Activated CD4-positive, alpha-beta memory T cell treated with anti-CD3 and anti-CD28 coated beads for 36 hours (primary cell): ENCODE data around the gene TAS2R9. TPM values are rescaled to one million over a fixed set of nuclear protein-coding genes. Genes with fewer than 3 reads are reported as not detected.
"Not testable (repeated sequence)": the region's sequence is repeated elsewhere in the genome, so short reads cannot be mapped to it uniquely, and the experiment has no call there.

ENCODE experiments used
- CTCF ChIA-PET: fragments of 350-600 bp; sonication (Branson Sonifier 250); formaldehyde crosslinking; loops from one replicate; lab custom pipeline; 2021; ENCODE audit warnings: antibody characterized with exemption, inconsistent platforms; lab: Charles Lee
- POLR2A ChIA-PET: fragments of 350-600 bp; sonication (Branson Sonifier 250); formaldehyde crosslinking; loops from one replicate; lab custom pipeline; 2021; ENCODE audit warnings: antibody characterized with exemption; lab: Charles Lee
- DNase-seq: peaks from one replicate; pipeline ENCODE4 v3.0.0-alpha.2; 2020
- H3K27ac Mint-ChIP-seq: one replicate; pipeline ENCODE4 v1.8.0; 2021; ENCODE audit warnings: mixed read lengths
- H3K27me3 Mint-ChIP-seq: one replicate; pipeline ENCODE4 v1.8.0; 2021; ENCODE audit warnings: mixed read lengths
- H3K36me3 Mint-ChIP-seq: one replicate; pipeline ENCODE4 v1.8.0; 2021; ENCODE audit warnings: mixed read lengths
- H3K4me1 Mint-ChIP-seq: one replicate; pipeline ENCODE4 v1.8.0; 2021; ENCODE audit warnings: low read depth, mixed read lengths
- H3K4me3 Mint-ChIP-seq: one replicate; pipeline ENCODE4 v1.8.0; 2021; ENCODE audit warnings: mild to moderate bottlenecking, mixed read lengths
- H3K9me3 Mint-ChIP-seq: one replicate; pipeline ENCODE4 v1.8.0; 2021; ENCODE audit warnings: mixed read lengths
- intact Hi-C: fragments of 100-400 bp; cut with micrococcal nuclease; formaldehyde crosslinking; loops from one replicate; pipeline ENCODE4 v1.15.1; 2023
- total RNA-seq, 2 experiments: library from RNA; stranded (reverse); gene quantifications; one replicate each; pipeline ENCODE4 v1.2.3, GENCODE V29; 2021

Gene TAS2R9
- total RNA-seq, 2 experiments from 2014 or later: not detected

DNA sequence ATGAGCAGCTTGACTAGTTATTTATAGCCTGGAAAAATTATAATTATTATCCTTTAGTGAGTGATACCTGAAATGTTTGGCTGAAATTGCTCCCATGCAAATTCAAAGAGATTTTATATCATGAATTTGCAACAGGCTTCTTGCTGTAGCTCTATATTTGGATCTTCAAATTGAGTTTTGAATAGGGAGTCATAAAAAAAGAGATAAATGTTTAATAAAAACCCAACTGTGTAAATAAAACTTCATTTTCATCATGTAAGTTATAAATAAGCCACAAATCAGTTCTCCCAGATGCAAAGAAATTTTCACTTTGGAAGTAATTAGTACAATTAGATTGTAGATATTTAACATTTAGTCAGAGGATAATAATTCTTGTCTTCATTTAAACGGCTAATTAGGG is 2.8 kb downstream of the TAS2R9 start, which contains the start of gene TAS2R8:
Gene TAS2R8, minus strand, starts transcription at position 101 of the 400 bp plus-strand sequence. CDS start 306 bp downstream, outside the sequence.
- ChIA-PET CTCF (no interaction called here), POLR2A (no interaction called here)
- H3K4me1 Mint-ChIP-seq: no peaks in the 10 kb centered on the region
- H3K36me3 Mint-ChIP-seq: no peaks in the 10 kb centered on the region
- no peak within 1 kb of the TSS for H3K27ac Mint-ChIP-seq
- no peak for DNase-seq
- intact Hi-C loops: no loop called here
- no peak within 1 kb of the TSS for H3K4me3 Mint-ChIP-seq
- H3K27me3 Mint-ChIP-seq: peaks cover 18% of the 10 kb centered on the region
- H3K9me3 Mint-ChIP-seq: no peaks in the 10 kb centered on the region

DNA sequence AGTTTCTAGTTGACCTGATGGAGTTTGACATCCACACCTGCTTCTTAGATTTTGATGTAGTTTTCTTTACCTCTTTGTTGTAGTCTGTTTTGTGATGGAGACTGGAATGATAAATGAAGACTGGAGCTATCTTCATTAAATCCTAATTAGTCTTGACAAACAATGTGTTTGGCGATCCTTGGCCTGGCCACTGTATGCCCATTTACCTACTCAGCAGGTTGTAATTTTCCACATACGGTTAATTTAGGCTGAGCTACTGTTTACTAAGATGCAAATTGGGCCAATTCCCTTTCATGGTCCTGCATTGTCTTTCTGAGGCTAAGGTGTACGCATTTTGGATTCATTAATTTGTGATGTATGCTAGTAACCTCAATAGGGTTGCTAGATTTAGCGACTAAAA is 7.4 kb downstream of the TAS2R9 start, which contains the start of gene TAS2R7:
Gene TAS2R7, minus strand, starts transcription at position 41 of the 400 bp plus-strand sequence. CDS start 57 bp downstream, outside the sequence.
- Mint-ChIP-seq H3K4me3 (no peak within 1 kb of the TSS), H3K27me3 (peaks cover 20% of the 10 kb centered on the region), H3K36me3 (no peaks in the 10 kb centered on the region), H3K9me3 (no peaks in the 10 kb centered on the region), H3K27ac (no peak within 1 kb of the TSS), H3K4me1 (no peaks in the 10 kb centered on the region)
- CTCF ChIA-PET: no interaction called here
- POLR2A ChIA-PET: no interaction called here
- no peak for DNase-seq
- intact Hi-C loops: no loop called here

DNA sequence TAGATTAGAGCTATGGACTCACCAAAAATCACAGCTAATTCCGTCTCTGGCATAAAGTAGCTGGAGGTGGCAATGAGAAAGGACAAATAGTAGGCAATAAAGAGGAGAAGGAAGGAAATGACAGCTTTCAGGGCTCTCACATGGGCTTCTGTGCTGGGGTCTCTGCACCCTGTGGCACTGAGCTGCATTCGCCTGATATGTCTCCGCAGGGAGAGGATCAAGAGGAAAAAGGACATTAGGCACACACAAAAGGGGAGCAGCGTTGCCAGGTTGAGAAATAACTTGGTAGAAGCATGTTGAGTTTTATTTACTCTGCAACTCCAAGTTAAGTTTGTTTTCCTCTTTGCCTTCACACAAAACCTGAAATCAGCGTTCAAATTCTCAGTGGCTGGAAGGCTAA is 8.2 kb downstream of the TAS2R9 start:
- intact Hi-C loops: no loop called here
- ChIA-PET POLR2A (no interaction called here), CTCF (no interaction called here)
- H3K9me3 Mint-ChIP-seq: no peaks in the 10 kb centered on the region
- no peaks in the 10 kb centered on the region for H3K36me3 Mint-ChIP-seq
- H3K27ac Mint-ChIP-seq: no peak overlapping the region
- no peak for DNase-seq
- peaks cover 22% of the 10 kb centered on the region for H3K27me3 Mint-ChIP-seq
- no peak overlapping the region for H3K4me3 Mint-ChIP-seq
- H3K4me1 Mint-ChIP-seq: no peaks in the 10 kb centered on the region

DNA sequence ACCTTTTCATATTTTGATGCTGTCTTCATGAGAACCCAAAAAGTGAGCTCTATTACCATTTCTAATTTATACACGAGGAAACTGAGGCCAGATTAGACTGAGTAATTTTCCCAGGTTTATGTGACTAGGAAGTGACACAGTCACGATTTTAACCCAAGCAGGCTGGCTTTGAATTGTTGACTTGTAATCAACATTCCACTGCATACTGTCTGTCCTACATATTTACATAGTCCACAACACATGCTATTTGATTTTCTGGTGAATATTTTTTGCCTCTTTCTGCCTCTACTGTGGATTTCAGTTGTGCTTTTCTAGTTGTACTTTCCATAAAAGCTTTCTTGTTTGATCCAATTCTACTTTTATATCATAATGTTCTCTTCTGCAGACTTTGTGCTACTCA is 15.7 kb downstream of the TAS2R9 start:
- POLR2A ChIA-PET: interaction anchor here (0.6 kb wide), 1 partner anchor 653 kb away, joined by 4 read pairs; no protein-coding TSS in a partner anchor

DNA sequence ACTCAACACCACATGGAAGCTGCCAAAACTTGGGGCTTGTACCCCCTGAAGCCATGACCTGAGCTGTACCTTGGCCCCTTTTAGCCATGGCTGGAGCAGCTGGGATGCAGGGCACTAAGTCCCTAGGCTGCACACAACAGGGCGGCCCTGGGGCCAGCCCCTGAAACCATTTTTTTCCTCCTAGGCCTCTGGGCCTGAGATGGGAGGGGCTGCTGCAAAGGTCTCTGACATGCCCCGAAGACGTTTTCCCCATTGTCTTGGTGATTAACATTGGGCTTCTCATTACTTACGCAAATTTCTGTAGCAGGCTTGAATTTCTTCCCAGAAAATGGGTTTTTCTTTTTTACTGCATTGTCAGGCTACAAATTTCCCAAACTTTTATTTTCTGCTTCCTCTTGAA is 18.2 kb downstream of the TAS2R9 start:
- CTCF ChIA-PET, intact Hi-C loops, H3K9me3 Mint-ChIP-seq, POLR2A ChIA-PET, H3K4me3 Mint-ChIP-seq, H3K36me3 Mint-ChIP-seq, H3K4me1 Mint-ChIP-seq, H3K27me3 Mint-ChIP-seq, H3K27ac Mint-ChIP-seq, DNase-seq: not testable (repeated sequence)

More for the DNA sequence above, 15.7 kb downstream of the TAS2R9 start:
- H3K9me3 Mint-ChIP-seq: no peaks in the 10 kb centered on the region
- no peak for DNase-seq
- intact Hi-C loops: no loop called here
- H3K27me3 Mint-ChIP-seq: peaks cover 10% of the 10 kb centered on the region
- H3K36me3 Mint-ChIP-seq: no peaks in the 10 kb centered on the region
- H3K4me3 Mint-ChIP-seq: no peak overlapping the region
- CTCF ChIA-PET: interaction anchor here (0.6 kb wide), 1 partner anchor 643 kb away, joined by 6 read pairs; no protein-coding TSS in a partner anchor
- no peak overlapping the region for H3K27ac Mint-ChIP-seq
- H3K4me1 Mint-ChIP-seq: no peaks in the 10 kb centered on the region

DNA sequence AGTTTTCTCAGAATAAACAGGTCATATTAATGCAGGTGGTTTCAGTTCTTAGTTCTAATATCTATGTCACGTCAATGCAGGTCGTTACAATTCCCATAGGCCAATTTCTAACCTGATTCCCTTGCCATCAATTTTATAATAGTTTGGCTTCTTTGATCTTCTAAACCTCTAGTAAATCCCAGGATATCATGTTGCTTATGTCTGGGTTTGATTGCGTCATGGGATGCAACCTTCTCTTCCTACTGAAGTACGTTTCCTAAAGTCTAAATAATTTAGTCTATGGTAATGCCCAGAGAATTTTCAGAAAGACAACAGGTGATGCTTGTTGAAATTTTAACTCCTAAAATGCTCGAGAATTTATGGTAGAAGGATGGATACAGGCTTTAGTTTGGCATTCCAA is 26.7 kb downstream of the TAS2R9 start:
- ChIA-PET POLR2A (no interaction called here), CTCF (interaction anchor here (1.5 kb wide), 1 partner anchor 416 kb away, joined by 3 read pairs; no protein-coding TSS in a partner anchor)
- Mint-ChIP-seq H3K27me3 (peaks cover 7% of the 10 kb centered on the region), H3K27ac (no peak overlapping the region), H3K4me3 (no peak overlapping the region), H3K36me3 (no peaks in the 10 kb centered on the region), H3K4me1 (no peaks in the 10 kb centered on the region), H3K9me3 (no peaks in the 10 kb centered on the region)
- intact Hi-C loops: no loop called here
- DNase-seq: no peak

DNA sequence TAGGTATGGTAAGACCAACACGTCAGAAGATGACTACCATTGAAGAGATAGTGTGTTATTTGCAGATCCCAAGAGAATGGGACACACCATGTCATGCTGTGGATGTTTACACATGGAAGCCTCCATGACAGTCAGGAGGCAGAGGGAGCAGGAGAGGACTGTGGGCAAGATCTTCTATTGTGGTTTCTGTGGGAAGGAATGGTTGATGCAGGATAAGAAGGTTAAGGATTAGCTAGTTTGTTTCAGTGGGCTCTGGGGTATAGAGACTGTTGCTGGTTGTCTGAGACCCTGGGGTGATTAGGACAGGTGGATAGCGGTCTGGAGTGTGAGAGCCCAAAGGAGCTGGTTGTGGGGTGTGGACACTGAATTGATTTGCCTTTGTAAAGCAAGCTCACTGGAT is 30.9 kb downstream of the TAS2R9 start:
- DNase-seq: no peak
- no peaks in the 10 kb centered on the region for H3K36me3 Mint-ChIP-seq
- no peaks in the 10 kb centered on the region for H3K9me3 Mint-ChIP-seq
- POLR2A ChIA-PET: no interaction called here
- H3K27me3 Mint-ChIP-seq: peaks cover 10% of the 10 kb centered on the region
- no peaks in the 10 kb centered on the region for H3K4me1 Mint-ChIP-seq
- H3K4me3 Mint-ChIP-seq: no peak overlapping the region
- CTCF ChIA-PET: interaction anchor here (1.5 to 1.7 kb wide), 2 partner anchors 9 to 708 kb away, joined by 4 to 7 read pairs; no protein-coding TSS in a partner anchor
- H3K27ac Mint-ChIP-seq: no peak overlapping the region
- intact Hi-C loops: no loop called here

DNA sequence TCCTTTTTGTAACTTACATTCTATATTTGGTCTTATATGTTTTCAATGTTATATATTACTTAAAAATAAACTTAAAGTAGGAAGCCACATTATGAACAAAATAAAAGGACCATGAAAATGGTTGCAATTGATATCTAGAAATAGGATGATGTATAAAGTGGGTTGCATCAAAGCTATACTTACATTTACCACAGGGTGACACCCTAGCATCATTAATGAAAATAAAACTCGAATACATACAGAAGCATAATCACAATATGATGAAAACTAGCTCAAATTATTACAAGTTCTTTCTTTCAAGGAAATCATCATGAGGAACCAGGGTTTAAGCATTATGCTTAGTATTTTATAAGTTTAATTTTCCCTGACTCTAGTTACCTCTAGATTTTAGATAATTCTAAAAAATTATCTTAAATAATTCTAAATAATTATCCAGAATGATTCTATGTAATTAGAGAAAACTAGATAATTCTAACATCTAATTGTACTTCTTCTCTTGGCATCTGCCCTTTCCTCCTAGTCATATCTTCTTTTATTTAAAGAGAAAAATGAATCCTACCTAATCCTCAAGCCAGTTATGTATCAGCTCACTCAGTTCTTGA is 38.7 kb downstream of the TAS2R9 start:
- ChIA-PET POLR2A (no interaction called here), CTCF (interaction anchor here (0.6 to 7.9 kb wide), 17 partner anchors 8 to 1864 kb away, joined by 3 to 98 read pairs (median 4); partner anchors contain the start of gene SMIM10L1)
- Mint-ChIP-seq H3K4me1 (no peaks in the 10 kb centered on the region), H3K27ac (no peak overlapping the region), H3K4me3 (no peak overlapping the region), H3K27me3 (peaks cover 28% of the 10 kb centered on the region), H3K9me3 (no peaks in the 10 kb centered on the region), H3K36me3 (no peaks in the 10 kb centered on the region)
- no peak for DNase-seq
- intact Hi-C loops: loop anchor here (1.0 kb wide), 2 partner anchors 428 to 715 kb away; no protein-coding TSS in a partner anchor

DNA sequence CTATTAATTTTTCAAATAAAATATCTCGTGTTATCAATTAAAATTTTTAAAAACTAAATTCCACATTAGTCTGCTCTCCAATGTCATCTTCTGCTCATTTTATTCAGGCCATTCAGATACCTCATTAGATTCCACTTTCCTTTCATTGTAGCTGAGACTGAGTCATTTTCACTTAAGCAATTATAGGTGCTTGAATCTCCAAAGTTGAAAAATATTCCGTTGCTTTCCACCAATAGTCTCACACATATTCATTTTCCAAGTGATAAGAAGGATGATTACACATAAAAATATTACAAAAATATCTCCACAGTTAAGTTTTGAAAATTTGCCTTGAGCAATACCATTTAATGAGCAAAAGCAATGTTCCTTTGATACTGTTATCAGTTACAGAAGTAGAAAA is 50.3 kb downstream of the TAS2R9 start:
- POLR2A ChIA-PET: no interaction called here
- no peak overlapping the region for H3K27ac Mint-ChIP-seq
- no peaks in the 10 kb centered on the region for H3K4me1 Mint-ChIP-seq
- H3K27me3 Mint-ChIP-seq: peaks cover 37% of the 10 kb centered on the region
- intact Hi-C loops: no loop called here
- H3K36me3 Mint-ChIP-seq: peaks cover 10% of the 10 kb centered on the region
- no peak for DNase-seq
- H3K9me3 Mint-ChIP-seq: peaks cover 20% of the 10 kb centered on the region
- no peak overlapping the region for H3K4me3 Mint-ChIP-seq
- CTCF ChIA-PET: interaction anchor here (3.2 kb wide), 1 partner anchor 10 kb away, joined by 10 read pairs; no protein-coding TSS in a partner anchor

Other genes with a start within 250 kb of the TAS2R9 start
- gene MAGOHB, start 196.6 kb downstream of the TAS2R9 start, total RNA-seq: 10 to 100 TPM; 66.2 to 69.1 TPM
- not detected for gene STYK1, start 136.1 kb downstream of the TAS2R9 start, total RNA-seq
- 10 to 100 TPM; 90.7 to 96.2 TPM for gene YBX3, start 86.8 kb downstream of the TAS2R9 start, total RNA-seq
- gene TAS2R7, start 7.5 kb downstream of the TAS2R9 start, total RNA-seq: not detected
- not detected for gene TAS2R8, start 2.9 kb downstream of the TAS2R9 start, total RNA-seq
- not detected for gene TAS2R10, start 16.2 kb upstream of the TAS2R9 start, total RNA-seq
- gene PRR4, start 39.3 kb upstream of the TAS2R9 start, total RNA-seq: under 1 TPM in 1 of 2 experiments, not detected in 1; 0.57 TPM
- 1 to 10 TPM; 6.5 to 6.6 TPM for gene PRH1, start 74.1 kb upstream of the TAS2R9 start, total RNA-seq
- gene TAS2R13, start 99.4 kb upstream of the TAS2R9 start, total RNA-seq: not detected
- not detected for gene PRH2, start 119.1 kb upstream of the TAS2R9 start, total RNA-seq
- 1 to 10 TPM in 1 of 2 experiments, under 1 TPM in 1; 0.62 to 1.2 TPM for gene TAS2R14, start 129.1 kb upstream of the TAS2R9 start, total RNA-seq
- gene TAS2R50, start 176.7 kb upstream of the TAS2R9 start, total RNA-seq: not detected
- gene TAS2R20, start 188.1 kb upstream of the TAS2R9 start, total RNA-seq: under 1 TPM; 0.36 to 0.97 TPM
- gene TAS2R19, start 212.5 kb upstream of the TAS2R9 start, total RNA-seq: under 1 TPM; 0.92 to 0.93 TPM
- gene TAS2R31, start 221.2 kb upstream of the TAS2R9 start, total RNA-seq: 1 to 10 TPM; 1.1 TPM